ENCODE results near the gene RBMS3.

The RBMS3 gene

DNA sequence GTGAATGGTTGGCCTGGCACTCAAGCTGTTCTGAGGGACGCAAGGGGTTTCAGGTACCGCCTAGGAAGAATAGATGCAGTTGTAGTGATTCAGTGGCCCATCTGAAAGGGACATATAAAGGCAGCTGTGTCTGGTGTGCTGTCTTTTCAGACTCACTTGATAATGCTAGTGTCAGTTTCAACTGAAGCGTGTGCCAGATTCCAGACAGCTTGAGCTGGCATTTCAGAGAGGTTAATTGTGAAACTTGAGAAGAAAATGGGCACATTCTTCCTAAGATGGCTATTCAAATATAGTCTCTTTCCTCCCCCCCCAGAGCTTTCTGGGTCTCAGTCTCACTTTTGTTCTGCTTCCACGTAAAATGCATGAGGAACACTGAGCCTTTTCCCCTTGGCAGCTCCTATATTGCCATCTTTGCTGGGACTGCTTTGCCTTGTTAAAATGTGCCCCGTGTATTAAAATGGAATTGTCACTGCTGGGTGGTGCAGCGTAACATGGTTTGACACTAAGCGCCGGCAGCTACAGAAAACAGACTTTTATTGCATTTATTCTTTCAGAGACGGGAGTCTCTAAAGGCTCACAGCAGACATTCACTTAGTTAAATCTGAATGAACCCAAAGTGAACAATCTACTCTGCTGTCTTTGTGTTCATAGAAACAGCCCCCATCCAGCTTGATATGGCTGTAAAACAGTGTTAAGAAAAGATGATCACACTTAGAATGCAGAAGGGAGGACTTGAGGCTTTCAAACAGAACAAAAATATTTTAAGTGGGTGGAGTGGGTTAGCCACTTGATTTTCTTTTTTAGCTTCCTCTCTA, 478.7 kb downstream of the RBMS3 start:
- Histone ChIP-seq H3K27ac (ENCODE audit: low read depth, low read length) (peak overlapping the region; percentile 46), H3K4me1 (ENCODE audit: control insufficient read depth, insufficient read depth, low read length) (peaks cover 23% of the 10 kb centered on the region), H3K27me3 (ENCODE audit: control insufficient read depth, insufficient read depth, low read length) (no peaks in the 10 kb centered on the region), H3K4me3 (ENCODE audit: low read length) (peak overlapping the region; percentile 33), H3K9ac (ENCODE audit: low read length) (no peak overlapping the region), H3K36me3 (ENCODE audit: control insufficient read depth, insufficient read depth, low read length) (no peaks in the 10 kb centered on the region)

DNA sequence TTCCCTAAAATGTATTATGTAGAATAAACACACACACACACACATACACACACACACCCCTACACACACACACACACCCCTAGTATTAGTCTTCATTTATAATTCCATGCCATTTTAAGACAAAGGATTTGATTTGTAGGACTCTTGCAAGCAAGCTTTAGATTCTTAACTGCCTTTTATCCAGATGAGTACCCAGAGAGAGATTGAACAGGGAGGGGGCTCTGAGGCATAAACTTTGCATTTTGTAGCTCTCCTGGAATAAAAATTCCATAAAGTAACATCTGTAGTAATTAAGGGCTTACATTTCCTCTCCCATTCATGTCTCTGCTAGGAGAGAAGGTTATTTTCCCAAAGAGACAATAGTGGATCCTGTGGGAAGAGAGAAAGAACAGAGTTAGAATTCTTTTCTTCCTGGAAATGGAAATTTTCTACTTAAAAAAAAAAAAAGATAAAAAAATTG, 479.4 kb downstream of the RBMS3 start:
- H3K9ac ChIP-seq (ENCODE audit: low read length), result no peak overlapping the region
- H3K27me3 ChIP-seq (ENCODE audit: control insufficient read depth, insufficient read depth, low read length), result no peaks in the 10 kb centered on the region
- no peak overlapping the region for H3K27ac ChIP-seq (ENCODE audit: low read depth, low read length)
- H3K36me3 ChIP-seq (ENCODE audit: control insufficient read depth, insufficient read depth, low read length), result no peaks in the 10 kb centered on the region
- peaks cover 23% of the 10 kb centered on the region for H3K4me1 ChIP-seq (ENCODE audit: control insufficient read depth, insufficient read depth, low read length)
- H3K4me3 ChIP-seq (ENCODE audit: low read length), result no peak overlapping the region

DNA sequence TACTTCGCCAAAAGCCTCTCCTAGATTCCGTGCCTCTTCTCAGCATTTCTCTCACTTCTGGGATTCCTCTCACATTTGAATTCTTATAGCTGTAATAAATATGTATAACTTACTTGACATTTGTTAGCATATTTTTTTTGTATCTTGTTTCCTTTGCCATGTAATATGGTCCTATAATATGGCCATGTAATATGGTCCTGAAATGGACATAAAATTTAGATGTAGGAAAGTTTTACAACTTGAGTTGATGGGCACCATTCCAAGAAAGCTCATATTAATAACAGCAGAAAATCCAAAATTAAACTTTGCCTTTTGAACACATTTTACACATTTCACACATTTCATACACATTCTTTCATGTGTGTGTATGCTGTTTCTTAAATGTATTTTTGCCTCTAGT, 480.6 kb downstream of the RBMS3 start:
- H3K27ac ChIP-seq (ENCODE audit: low read depth, low read length), result no peak overlapping the region
- H3K9ac ChIP-seq (ENCODE audit: low read length), result no peak overlapping the region

DNA sequence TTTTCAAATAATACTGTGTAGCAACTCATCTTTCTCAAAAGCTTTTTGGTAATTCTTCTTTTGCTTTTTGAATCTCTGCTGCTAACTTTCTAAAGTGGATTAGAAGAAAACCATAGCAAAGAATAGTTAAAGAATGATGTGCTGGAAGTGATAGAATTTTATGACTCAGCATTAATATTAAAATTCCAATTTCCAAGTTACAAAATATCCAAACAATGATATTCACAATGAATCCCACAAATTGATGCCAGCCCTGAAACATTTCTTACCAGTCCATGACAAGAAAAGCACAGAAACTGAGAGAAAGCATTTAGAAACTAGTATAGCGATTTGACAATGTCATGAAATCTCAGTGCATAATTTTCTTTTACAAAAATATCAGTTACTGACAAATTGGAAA, 482.2 kb downstream of the RBMS3 start:
- Histone ChIP-seq H3K4me1 (ENCODE audit: control insufficient read depth, insufficient read depth, low read length) (peaks cover 20% of the 10 kb centered on the region), H3K36me3 (ENCODE audit: control insufficient read depth, insufficient read depth, low read length) (no peaks in the 10 kb centered on the region), H3K27me3 (ENCODE audit: control insufficient read depth, insufficient read depth, low read length) (no peaks in the 10 kb centered on the region), H3K9ac (ENCODE audit: low read length) (no peak overlapping the region), H3K27ac (ENCODE audit: low read depth, low read length) (no peak overlapping the region), H3K4me3 (ENCODE audit: low read length) (no peak overlapping the region)

More for the DNA sequence above, 480.6 kb downstream of the RBMS3 start:
- Histone ChIP-seq H3K27me3 (ENCODE audit: control insufficient read depth, insufficient read depth, low read length) (no peaks in the 10 kb centered on the region), H3K4me1 (ENCODE audit: control insufficient read depth, insufficient read depth, low read length) (peaks cover 23% of the 10 kb centered on the region), H3K36me3 (ENCODE audit: control insufficient read depth, insufficient read depth, low read length) (no peaks in the 10 kb centered on the region), H3K4me3 (ENCODE audit: low read length) (no peak overlapping the region)

DNA sequence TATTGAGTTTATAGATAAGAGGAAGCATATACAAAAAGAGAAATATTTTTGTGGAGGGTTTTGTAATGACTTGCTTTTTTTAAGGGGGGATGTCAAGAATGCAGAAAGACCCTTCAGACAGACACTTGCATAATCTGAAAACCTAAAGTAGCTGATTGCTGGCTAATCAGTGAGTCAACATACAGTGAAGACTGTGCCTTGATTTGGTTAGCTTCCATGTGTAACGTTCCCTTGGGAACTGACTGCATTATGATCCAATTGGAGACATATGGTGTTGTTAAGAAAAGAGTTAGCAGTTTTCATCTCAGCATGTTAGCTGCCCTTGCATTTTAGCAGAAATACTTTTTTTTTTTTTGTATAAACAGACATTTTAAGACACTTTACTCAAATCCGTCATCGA, 483.2 kb downstream of the RBMS3 start:
- peaks cover 13% of the 10 kb centered on the region for H3K4me1 ChIP-seq (ENCODE audit: control insufficient read depth, insufficient read depth, low read length)
- H3K27ac ChIP-seq (ENCODE audit: low read depth, low read length), result no peak overlapping the region
- no peaks in the 10 kb centered on the region for H3K27me3 ChIP-seq (ENCODE audit: control insufficient read depth, insufficient read depth, low read length)
- no peak overlapping the region for H3K9ac ChIP-seq (ENCODE audit: low read length)
- no peaks in the 10 kb centered on the region for H3K36me3 ChIP-seq (ENCODE audit: control insufficient read depth, insufficient read depth, low read length)
- H3K4me3 ChIP-seq (ENCODE audit: low read length), result no peak overlapping the region

DNA sequence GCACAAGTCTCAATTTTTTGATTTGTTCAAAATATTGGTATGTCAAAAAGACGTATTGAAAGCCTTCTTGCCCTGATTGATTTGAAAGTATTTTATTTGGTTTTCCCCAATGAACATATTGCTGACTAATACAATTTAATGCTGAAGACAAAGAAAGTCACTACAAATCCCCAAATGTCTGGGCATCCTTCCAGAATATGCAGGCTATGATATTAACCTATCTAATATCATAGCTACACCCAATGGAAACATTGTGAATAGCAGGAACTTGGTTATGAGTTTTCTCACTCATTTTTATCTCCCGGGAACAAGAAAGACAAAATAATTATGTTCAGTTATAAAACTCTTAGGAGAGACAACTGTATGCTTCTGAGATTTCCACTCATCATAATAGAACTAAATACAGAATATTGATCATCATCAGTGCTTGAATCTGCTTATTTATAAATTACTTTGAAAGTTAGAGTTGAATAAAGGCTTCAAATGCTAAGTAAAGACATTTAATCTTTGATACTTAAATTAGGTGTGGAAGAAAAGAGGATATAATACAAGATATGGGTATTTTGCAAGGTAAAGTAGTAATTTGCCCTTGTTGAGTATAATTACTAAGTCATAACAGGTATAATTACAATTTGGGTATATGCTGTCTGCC, 483.9 kb downstream of the RBMS3 start:
- Histone ChIP-seq H3K27me3 (ENCODE audit: control insufficient read depth, insufficient read depth, low read length) (no peaks in the 10 kb centered on the region), H3K9ac (ENCODE audit: low read length) (no peak overlapping the region), H3K36me3 (ENCODE audit: control insufficient read depth, insufficient read depth, low read length) (no peaks in the 10 kb centered on the region), H3K4me1 (ENCODE audit: control insufficient read depth, insufficient read depth, low read length) (peaks cover 6% of the 10 kb centered on the region), H3K4me3 (ENCODE audit: low read length) (no peak overlapping the region), H3K27ac (ENCODE audit: low read depth, low read length) (no peak overlapping the region)

DNA sequence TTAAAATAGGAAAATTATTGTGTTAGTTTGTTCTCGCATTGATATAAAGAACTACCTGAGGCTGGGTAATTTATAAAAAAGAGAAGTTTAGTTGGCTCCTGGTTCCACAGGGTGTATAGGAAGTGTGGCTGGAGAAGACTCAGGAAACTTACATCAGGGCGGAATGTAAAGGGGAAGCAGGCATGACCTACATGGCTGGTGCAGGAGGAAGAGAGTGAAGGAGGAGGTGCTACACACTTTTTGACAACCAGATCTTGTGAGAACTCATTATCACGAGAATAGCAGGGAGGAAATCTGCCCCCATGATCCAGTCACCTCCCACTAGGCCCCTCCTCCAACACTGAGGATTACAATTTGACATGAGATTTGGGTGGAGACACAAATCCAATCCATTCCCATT, 490.7 kb downstream of the RBMS3 start:
- H3K36me3 ChIP-seq (ENCODE audit: control insufficient read depth, insufficient read depth, low read length), result no peaks in the 10 kb centered on the region
- H3K9ac ChIP-seq (ENCODE audit: low read length), result no peak overlapping the region
- no peak overlapping the region for H3K27ac ChIP-seq (ENCODE audit: low read depth, low read length)
- no peaks in the 10 kb centered on the region for H3K27me3 ChIP-seq (ENCODE audit: control insufficient read depth, insufficient read depth, low read length)
- no peaks in the 10 kb centered on the region for H3K4me1 ChIP-seq (ENCODE audit: control insufficient read depth, insufficient read depth, low read length)
- no peak overlapping the region for H3K4me3 ChIP-seq (ENCODE audit: low read length)

DNA sequence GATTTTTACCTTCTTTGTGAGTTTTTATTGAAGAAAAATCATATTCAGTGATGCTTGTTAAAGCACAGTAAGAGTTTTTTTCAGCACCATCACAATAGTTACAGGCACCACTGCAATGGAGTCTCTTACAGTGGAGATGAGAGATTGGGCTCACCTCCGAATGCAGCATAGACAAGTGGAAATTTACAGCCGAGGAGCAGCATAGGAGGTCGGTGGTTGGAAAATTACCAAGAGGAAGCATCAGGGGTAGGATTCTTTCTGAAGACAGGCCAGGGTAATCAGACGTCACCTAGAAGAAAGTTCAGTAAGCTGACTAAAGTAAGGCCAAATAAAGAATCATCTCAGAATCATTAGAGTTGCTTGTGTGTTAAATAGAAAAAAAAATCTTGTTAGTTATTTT, 491.6 kb downstream of the RBMS3 start:
- H3K9ac ChIP-seq (ENCODE audit: low read length), result no peak overlapping the region
- no peak overlapping the region for H3K4me3 ChIP-seq (ENCODE audit: low read length)
- H3K27ac ChIP-seq (ENCODE audit: low read depth, low read length), result no peak overlapping the region
- H3K36me3 ChIP-seq (ENCODE audit: control insufficient read depth, insufficient read depth, low read length), result no peaks in the 10 kb centered on the region
- no peaks in the 10 kb centered on the region for H3K4me1 ChIP-seq (ENCODE audit: control insufficient read depth, insufficient read depth, low read length)
- H3K27me3 ChIP-seq (ENCODE audit: control insufficient read depth, insufficient read depth, low read length), result no peaks in the 10 kb centered on the region

DNA sequence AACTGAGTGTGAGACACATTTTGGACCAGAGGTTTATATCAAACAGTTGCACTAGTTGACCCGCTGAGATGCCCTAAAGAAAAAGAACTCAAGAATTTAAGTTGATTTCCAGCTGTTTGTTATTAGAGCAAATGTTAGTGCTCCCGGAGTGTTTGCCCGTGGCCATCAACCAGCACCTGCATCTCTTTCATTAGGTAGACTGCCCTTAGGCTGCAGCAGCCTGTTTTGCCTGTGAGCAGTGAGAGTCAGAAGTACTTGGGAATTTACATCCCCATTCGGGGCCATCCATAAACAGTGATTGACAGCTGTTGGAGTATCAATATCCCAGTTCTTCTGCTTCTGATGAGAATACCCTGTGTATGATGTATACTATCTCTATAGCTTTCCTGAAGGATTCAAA, 492.6 kb downstream of the RBMS3 start:
- no peak overlapping the region for H3K9ac ChIP-seq (ENCODE audit: low read length)
- no peaks in the 10 kb centered on the region for H3K27me3 ChIP-seq (ENCODE audit: control insufficient read depth, insufficient read depth, low read length)
- H3K36me3 ChIP-seq (ENCODE audit: control insufficient read depth, insufficient read depth, low read length), result no peaks in the 10 kb centered on the region
- H3K4me1 ChIP-seq (ENCODE audit: control insufficient read depth, insufficient read depth, low read length), result no peaks in the 10 kb centered on the region
- H3K27ac ChIP-seq (ENCODE audit: low read depth, low read length), result no peak overlapping the region
- no peak overlapping the region for H3K4me3 ChIP-seq (ENCODE audit: low read length)

DNA sequence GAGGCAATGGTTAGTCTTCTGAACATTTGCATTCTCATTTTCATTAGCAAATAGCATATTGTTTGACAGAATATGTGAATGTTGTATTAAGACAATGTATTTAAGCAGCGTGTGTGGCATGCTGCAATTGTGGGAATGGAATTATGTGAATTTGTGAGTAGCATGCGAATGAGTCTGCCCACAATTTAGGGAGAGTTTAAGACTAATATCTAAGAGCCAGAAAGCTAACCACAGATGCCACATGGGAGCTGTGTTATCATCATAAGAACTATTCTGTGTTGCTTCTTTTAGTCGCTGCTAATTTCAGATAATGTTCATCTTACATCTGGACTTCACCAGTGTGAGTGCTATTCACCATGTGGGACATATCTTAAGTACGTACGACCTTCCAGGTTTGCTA, 494.5 kb downstream of the RBMS3 start:
- Histone ChIP-seq H3K4me1 (ENCODE audit: control insufficient read depth, insufficient read depth, low read length) (no peaks in the 10 kb centered on the region), H3K9ac (ENCODE audit: low read length) (no peak overlapping the region), H3K4me3 (ENCODE audit: low read length) (no peak overlapping the region), H3K36me3 (ENCODE audit: control insufficient read depth, insufficient read depth, low read length) (no peaks in the 10 kb centered on the region), H3K27me3 (ENCODE audit: control insufficient read depth, insufficient read depth, low read length) (no peaks in the 10 kb centered on the region), H3K27ac (ENCODE audit: low read depth, low read length) (no peak overlapping the region)

DNA sequence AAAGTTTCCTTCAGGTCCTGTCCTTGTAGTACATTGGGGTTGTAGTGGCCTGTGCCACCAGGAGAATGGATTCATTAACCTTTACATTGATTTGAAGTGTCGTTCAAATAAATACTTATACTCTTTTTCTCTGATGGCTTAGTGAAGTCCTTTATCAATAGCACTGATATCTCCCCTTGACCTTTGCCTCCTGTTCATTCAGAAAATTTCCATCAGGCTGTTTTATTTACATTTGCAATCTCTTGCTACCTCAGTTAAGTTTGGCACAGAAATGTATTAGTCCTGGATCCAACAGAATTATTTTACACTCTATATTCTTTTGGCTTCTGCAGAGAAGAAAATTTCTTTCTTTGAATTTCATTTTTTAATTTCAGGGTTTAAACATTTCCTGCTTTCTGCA, 497.0 kb downstream of the RBMS3 start:
- Histone ChIP-seq H3K4me3 (ENCODE audit: low read length) (no peak overlapping the region), H3K36me3 (ENCODE audit: control insufficient read depth, insufficient read depth, low read length) (no peaks in the 10 kb centered on the region), H3K27me3 (ENCODE audit: control insufficient read depth, insufficient read depth, low read length) (no peaks in the 10 kb centered on the region), H3K9ac (ENCODE audit: low read length) (no peak overlapping the region), H3K4me1 (ENCODE audit: control insufficient read depth, insufficient read depth, low read length) (no peaks in the 10 kb centered on the region), H3K27ac (ENCODE audit: low read depth, low read length) (no peak overlapping the region)

DNA sequence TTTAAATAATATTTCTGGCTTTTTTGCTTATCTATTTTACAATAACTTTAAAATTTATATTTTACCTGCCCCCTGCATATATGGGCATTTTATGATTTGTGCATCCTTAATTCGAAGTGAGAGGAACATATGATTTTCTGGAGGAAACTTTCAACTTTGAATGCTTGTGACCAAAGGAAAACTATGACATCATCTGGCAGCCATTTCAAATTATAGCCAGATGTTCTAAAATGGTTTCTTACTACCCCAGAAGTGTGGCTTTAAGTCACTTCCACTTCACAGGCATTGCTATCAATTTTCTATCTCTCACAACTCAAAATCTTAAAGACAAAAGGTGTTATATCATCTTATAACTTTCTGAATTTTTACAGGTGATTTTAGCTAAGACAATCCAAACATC, 508.8 kb downstream of the RBMS3 start:
- H3K4me3 ChIP-seq (ENCODE audit: low read length), result no peak overlapping the region
- H3K27me3 ChIP-seq (ENCODE audit: control insufficient read depth, insufficient read depth, low read length), result no peaks in the 10 kb centered on the region
- H3K27ac ChIP-seq (ENCODE audit: low read depth, low read length), result no peak overlapping the region
- no peak overlapping the region for H3K9ac ChIP-seq (ENCODE audit: low read length)
- no peaks in the 10 kb centered on the region for H3K36me3 ChIP-seq (ENCODE audit: control insufficient read depth, insufficient read depth, low read length)
- H3K4me1 ChIP-seq (ENCODE audit: control insufficient read depth, insufficient read depth, low read length), result no peaks in the 10 kb centered on the region

DNA sequence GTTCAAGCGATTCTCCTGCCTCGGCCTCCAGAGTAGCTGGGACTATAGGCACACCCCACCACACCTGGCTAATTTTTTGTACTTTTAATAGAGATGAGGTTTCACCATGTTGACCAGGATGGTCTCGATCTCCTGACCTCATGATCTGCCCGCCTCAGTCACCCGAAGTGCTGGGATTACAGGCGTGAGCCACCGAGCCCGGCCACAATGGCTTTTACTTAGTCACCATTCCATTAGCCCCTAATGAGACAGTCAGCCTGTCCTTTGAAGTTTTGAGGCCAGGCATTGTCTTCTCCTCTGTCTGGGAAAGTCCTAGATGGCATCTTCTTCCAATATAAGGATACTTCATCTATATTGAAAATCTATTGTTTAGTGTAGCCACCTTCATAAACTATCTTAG, 515.9 kb downstream of the RBMS3 start:
- H3K27ac ChIP-seq (ENCODE audit: low read depth, low read length), result no peak overlapping the region
- H3K27me3 ChIP-seq (ENCODE audit: control insufficient read depth, insufficient read depth, low read length), result no peaks in the 10 kb centered on the region
- no peak overlapping the region for H3K4me3 ChIP-seq (ENCODE audit: low read length)
- no peak overlapping the region for H3K9ac ChIP-seq (ENCODE audit: low read length)
- H3K4me1 ChIP-seq (ENCODE audit: control insufficient read depth, insufficient read depth, low read length), result no peaks in the 10 kb centered on the region
- H3K36me3 ChIP-seq (ENCODE audit: control insufficient read depth, insufficient read depth, low read length), result no peaks in the 10 kb centered on the region
